Right kidney (tissue), 1 donor: ENCODE measurements around the gene SHOX.
"Not testable (repeated sequence)": the region's sequence is repeated elsewhere in the genome, so short reads cannot be mapped to it uniquely, and the experiment has no call there.

ENCODE experiments used
- DNase-seq: peaks from one replicate; pipeline ENCODE4 v3.0.0-alpha.2; 2016

Gene SHOX

DNA sequence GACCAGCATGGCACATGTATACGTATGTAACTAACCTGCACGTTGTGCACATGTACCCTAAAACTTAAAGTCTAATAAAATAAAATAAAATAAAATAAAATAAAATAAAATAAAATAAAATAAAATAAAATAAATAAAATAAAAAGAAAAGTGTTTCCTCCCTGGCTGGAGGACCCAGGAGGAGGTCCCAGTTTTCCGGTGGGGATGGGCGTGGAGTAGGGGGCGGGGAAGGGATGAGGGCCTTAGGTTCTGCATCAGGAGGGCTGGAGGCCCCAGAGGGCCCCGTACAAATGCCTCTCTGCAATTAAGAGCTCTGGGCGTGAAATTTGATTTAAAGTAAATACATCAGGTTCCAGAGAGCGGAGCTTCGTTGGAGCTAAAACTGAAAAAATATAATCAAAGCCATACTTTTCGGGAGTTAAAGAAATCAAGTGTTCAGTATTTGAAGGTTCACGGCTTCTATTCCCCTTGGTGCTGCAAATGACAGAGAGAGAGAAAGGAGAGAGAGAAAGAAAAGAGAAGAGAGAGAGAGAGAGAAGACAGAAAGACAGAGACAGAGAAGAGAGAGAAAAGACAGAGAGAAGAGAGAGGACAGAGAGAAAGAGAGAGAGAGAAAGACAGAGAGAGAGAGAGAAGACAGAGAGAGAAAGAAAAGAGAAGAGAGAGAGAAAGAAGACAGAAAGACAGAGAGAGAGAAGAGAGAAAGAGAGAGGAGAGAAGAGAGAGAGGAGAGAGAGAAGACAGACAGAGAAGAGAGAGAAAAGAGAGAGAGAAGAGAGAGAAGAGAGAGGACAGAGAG is 8.7 kb upstream of the SHOX start:
- no peak for DNase-seq

DNA sequence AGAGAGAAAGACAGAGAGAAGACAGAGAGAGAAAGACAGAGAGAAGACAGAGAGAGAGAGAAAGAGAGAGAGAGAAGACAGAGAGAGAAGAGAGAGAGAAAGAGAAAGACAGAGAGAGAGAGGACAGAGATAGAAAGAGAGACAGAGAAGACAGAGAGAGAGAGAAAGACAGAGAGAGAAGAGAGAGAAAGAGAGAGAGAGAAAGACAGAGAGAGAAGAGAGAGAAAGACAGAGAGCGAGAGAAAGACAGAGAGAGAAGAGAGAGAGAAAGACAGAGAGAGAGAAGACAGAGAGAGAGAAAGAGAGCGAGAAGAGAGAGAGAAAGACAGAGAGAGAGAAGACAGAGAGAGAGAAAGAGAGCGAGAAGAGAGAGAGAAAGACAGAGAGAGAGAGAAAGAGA is 7.8 kb upstream of the SHOX start:
- not testable (repeated sequence) for DNase-seq

DNA sequence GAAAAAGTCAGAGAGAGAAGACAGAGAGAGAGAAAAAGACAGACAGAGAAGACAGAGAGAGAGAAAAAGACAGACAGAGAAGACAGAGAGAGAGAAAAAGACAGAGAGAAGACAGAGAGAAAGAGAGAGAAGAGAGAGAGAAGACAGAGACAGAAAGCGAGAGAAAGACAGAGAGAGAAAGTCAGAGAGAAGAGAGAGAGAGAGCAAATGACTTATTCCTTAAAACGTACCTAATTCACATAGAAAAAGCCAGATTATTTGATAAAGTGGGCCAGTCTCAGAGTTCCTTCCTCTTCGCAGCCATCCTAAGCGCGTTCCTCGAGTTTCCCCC is 7.4 kb upstream of the SHOX start:
- no peak for DNase-seq

GRCh38 chrX:623599-624315 is 6.8 kb upstream of the SHOX start:
- DNase-seq, result no peak

DNA sequence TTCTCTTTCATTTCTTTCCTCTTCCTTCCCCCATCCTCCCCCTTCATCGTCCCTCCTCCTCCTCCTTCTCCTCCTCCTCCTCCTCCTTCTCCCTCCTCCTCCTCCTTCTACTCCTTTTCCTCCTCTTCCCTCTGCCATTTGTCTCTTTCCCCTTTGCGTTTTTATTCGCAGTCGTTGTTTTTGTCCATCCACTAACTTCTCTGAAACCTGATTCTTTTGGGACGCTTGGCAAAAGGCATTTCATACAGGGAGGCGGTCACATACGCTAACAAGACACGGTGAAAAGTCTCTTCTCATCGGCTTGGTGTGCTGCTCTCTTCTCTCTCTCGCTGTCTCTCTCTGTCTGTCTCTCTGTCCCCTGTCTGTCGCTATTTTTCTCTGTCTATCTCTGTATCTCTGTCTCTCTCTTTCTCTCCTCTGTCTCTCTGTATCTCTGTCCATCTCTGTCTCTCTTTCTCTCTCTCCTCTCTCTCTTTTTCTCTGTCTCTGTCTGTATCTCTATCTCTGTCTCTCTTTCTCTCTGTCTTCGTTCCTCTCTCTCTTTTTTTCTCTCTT is 5.4 kb upstream of the SHOX start:
- no peak for DNase-seq

DNA sequence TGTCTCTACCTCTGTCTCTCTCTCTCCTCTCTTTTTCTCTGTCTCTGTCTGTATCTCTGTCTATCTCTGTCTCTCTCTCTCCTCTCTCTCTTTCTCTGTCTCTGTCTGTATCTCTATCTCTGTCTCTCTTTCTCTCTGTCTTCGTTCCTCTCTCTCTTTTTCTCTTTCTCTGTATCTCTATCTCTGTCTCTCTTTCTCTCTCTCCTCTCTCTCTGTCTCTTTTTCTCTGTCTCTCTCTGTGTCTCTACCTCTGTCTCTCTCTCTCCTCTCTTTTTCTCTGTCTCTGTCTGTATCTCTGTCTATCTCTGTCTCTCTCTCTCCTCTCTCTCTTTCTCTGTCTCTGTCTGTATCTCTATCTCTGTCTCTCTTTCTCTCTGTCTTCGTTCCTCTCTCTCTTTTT is 4.5 kb upstream of the SHOX start:
- DNase-seq, result not testable (repeated sequence)

DNA sequence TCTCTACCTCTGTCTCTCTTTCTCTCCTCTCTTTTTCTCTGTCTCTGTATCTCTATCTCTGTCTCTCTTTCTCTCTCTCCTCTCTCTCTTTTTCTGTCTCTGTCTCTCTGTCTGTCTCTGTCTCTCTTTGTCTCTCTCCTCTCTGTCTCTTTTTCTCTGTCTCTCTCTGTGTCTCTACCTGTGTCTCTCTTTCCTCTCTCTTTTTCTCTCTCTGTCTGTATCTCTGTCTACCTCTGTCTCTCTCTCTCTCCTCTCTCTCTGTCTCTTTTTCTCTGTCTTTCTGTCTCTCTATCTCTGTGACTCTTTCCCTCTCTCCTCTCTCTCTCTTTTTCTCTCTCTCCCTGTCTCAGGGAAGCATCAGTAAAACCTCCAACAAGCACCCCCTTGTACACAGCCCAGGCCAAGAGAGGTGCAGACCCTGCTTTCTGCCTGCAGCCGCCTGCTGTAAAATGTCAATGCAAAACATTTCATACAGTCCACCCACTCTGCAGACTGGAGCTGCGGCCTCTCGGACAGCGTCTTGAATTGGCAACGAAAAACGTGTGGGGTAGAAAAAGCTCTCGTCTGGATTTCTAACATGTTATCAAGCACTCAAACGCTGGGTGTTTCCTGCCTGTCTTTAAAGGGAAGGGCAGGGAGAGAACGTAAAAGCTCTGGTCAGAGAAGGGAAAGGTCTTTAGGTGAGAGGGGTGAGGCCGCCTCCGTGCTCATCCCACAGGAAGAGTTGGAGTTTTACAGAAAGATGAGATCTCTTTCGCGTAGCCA is 3.7 kb upstream of the SHOX start:
- DNase-seq, result no peak

DNA sequence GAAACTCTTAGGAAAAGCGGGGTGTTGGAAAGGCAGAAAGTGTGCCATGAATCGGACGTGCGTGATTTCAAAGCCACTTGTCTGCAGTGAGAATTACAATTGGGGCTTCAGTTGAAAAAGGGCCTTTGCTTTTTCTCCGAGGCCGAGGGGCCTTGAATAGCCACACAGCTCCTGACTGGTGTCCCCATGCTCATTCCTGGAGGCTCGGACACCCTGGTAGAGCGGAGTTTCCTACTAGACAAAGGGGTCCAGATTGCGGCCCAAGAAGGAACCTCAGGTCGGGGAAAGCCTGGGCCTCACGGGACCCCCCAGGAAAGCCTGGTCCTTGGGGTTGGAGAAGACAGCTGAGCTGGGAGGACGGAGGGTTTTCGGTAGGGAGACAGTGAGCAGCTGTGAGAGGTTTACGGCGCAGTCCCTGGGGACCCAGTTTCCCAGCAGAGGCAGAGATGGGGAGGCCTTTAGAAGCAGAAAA is 3.0 kb upstream of the SHOX start:
- no peak for DNase-seq

DNA sequence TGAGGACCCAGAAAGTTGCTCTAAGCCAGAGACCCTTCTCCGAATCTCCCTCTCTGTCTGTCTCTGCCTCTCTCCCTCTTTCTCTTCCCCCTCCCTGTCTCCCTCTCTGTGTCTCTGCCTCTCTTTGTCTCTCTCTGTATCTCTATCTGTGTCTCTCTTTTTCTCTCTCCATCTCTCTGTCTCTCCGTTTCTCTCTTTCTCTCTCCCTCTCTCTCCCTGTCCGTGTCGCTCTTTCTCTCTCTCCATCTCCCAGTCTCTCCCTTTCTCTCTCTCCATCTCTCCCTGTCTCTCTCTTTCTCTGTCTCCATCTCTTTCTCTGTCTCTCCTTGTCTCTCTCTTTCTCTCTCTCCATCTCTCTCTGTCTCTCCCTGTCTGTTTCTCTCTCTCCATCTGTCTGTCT is 2.6 kb upstream of the SHOX start:
- DNase-seq, result no peak

DNA sequence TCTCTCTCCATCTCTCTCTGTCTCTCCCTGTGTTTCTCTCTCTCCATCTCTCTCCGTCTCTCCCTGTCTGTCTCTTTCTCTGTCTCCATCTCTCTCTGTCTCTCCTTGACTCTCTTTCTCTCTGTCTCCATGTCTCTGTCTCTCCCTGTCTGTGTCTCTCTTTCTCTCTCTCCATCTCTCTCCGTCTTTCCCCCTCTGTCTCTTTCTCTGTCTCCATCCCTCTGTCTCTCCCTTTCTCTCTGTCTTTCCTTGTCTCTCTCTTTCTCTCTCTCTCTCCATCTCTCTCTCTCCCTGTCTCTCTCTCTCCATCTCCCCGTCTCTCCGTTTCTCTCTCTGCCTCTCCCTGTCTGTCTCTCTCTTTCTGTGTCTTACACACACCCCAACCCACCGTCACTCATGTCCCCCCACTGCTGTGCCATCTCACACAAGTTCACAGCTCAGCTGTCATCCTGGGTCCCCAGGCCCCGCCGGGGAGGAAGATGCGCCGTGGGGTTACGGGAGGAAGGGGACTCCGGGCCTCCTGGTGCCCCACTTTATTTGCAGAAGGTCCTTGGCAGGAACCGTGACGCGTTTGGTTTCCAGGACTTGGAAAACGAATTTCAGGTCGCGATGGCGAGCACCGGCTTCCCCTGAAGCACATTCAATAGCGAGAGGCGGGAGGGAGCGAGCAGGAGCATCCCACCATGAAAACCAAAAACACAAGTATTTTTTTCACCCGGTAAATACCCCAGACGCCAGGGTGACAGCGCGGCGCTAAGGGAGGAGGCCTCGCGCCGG is 1.2 kb upstream of the SHOX start:
- DNase-seq, result no peak

DNA sequence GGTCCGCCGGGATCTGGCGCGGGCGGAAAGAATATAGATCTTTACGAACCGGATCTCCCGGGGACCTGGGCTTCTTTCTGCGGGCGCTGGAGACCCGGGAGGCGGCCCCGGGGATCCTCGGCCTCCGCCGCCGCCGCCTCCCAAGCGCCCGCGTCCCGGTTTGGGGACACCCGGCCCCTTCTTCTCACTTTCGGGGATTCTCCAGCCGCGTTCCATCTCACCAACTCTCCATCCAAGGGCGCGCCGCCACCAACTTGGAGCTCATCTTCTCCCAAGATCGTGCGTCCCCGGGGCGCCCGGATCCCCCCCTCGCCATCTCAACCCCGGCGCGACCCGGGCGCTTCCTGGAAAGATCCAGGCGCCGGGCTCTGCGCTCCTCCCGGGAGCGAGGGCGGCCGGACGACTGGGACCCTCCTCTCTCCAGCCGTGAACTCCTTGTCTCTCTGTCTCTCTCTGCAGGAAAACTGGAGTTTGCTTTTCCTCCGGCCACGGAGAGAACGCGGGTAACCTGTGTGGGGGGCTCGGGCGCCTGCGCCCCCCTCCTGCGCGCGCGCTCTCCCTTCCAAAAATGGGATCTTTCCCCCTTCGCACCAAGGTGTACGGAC is 482 bp upstream of the SHOX start:
- no peak for DNase-seq

DNA sequence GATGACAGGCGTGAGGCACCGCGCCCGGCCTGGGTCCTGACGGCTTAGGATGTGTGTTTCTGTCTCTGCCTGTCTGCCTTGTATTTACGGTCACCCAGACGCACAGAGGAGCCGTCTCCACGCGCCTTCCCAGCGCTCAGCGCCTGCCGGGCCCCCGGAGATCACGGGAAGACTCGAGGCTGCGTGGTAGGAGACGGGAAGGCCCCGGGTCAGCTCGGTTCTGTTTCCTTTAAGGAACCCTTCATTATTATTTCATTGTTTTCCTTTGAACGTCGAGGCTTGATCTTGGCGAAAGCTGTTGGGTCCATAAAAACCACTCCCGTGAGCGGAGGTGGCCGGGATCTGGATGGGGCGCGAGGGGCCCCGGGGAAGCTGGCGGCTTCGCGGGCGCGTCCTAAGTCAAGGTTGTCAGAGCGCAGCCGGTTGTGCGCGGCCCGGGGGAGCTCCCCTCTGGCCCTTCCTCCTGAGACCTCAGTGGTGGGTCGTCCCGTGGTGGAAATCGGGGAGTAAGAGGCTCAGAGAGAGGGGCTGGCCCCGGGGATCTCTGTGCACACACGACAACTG is 1.3 kb downstream of the SHOX start:
- DNase-seq, result no peak

GRCh38 chrX:632366-633042 is 1.9 kb downstream of the SHOX start:
- no peak for DNase-seq

- no peak for DNase-seq
Observed at GRCh38 chrX:633043-633984, 2.7 kb downstream of the SHOX start.

DNA sequence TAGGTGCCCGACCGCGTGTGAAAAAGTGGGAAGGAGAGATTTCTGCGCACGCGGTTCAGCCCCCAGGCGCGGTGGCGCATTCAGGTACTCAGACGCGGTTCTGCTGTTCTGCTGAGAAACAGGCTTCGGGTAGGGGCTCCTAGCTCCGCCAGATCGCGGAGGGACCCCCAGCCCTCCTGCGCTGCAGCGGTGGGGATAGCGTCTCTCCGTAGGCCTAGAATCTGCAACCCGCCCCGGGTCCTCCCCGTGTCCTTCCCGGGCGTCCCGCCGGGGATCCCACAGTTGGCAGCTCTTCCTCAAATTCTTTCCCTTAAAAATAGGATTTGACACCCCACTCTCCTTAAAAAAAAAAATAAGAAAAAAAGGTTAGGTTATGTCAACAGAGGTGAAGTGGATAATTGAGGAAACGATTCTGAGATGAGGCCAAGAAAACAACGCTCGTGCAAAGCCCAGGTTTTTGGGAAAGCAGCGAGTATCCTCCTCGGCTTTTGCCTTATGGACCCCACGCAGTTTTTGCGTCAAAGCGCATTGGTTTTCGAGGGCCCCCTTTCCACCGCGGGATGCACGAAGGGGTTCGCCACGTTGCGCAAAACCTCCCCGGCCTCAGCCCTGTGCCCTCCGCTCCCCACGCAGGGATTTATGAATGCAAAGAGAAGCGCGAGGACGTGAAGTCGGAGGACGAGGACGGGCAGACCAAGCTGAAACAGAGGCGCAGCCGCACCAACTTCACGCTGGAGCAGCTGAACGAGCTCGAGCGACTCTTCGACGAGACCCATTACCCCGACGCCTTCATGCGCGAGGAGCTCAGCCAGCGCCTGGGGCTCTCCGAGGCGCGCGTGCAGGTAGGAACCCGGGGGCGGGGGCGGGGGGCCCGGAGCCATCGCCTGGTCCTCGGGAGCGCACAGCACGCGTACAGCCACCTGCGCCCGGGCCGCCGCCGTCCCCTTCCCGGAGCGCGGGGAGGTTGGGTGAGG is 3.7 kb downstream of the SHOX start:
- no peak for DNase-seq

- DNase-seq, result no peak
Observed at GRCh38 chrX:635428-636090, 5.0 kb downstream of the SHOX start.

DNA sequence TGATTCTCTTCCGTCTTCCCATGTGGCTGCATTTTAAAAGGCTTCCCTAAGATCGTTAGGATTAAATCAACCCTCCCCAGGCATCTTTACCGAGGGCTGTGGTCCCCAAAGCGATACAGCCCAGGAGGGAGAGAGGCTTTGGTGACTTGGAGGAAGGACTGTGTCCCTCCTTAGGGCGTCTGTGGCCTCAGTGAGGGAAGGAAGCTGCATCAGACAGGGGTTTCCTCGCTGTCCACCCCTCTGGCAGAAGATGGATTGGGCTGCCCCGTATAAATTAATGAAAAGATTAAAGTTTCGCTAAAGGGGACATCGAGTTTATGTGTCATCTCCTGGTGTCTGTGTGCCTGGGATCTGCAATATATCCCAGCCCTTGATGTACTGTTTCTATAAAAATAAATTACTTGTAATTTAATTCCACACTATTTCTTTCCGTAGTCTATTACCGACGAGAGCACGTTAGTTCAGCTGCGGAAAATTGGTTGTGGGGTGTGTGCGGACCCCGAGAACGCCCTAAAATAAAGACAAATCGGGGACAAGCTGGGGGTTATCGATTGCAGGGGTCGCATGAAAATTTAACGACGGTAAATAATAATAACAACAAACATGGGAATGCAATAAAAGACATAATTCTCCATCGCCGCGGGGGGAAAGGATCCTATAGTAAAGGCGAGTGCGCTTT is 6.5 kb downstream of the SHOX start:
- DNase-seq, result no peak
